IPS-18a (cell line): Measurements from ENCODE around the gene GSG1L.

Experiments used
- H3K27ac ChIP-seq: one replicate; pipeline ENCODE4 v1.5.1; 2013; ENCODE audit warnings: low read length
- H3K27me3 ChIP-seq: one replicate; pipeline ENCODE4 v1.6.1; 2013; ENCODE audit warnings: mild to moderate bottlenecking, low read length; ENCODE audit not compliant: control insufficient read depth, insufficient read depth
- H3K36me3 ChIP-seq: one replicate; pipeline ENCODE4 v1.6.1; 2013; ENCODE audit warnings: low read depth, low read length; ENCODE audit not compliant: control insufficient read depth
- H3K4me1 ChIP-seq: one replicate; pipeline ENCODE4 v1.6.1; 2013; ENCODE audit warnings: low read depth, low read length; ENCODE audit not compliant: control insufficient read depth
- H3K4me3 ChIP-seq: one replicate; pipeline ENCODE4 v1.5.1; 2013; ENCODE audit warnings: low read length
- H3K9ac ChIP-seq: one replicate; pipeline ENCODE4 v1.6.1; 2013; ENCODE audit warnings: mild to moderate bottlenecking, low read length, moderate library complexity
- H3K9me3 ChIP-seq: one replicate; pipeline ENCODE4 v1.6.1; 2013; ENCODE audit warnings: low read depth, low read length; ENCODE audit not compliant: control insufficient read depth

The GSG1L gene

DNA sequence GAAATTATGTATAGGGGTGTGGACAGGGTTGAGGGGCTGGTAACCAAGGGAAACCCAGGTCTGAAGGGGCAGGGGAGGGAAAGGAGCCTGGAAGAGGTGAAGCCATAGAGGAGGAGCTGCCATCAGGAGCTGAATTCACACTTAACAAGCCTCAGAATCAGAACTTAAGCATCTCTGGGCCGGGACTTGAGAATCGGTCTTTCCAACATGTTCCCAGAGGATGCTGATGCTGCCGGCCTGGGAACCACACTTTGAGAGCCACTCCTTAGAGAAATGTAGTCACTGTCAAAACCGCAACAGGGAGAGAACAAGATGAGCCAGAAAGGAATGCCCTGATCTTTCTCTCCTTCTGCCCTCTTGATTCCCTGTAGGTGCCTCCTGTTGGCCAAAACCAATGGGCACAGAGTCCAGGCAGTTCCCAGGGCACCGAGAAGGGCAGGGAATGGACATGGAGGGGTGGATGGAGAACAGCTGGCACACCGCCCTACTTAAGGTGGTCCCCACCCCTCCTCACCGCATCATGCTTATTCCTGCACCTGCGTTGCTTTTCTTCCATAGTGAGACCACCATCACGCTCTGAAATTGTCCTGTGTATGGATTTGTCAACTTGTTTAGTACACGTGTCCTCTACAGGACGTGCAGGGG is 88.5 kb downstream of the GSG1L start:
- Histone ChIP-seq H3K9me3 (no peaks in the 10 kb centered on the region), H3K9ac (no peak overlapping the region), H3K27me3 (no peaks in the 10 kb centered on the region), H3K4me3 (no peak overlapping the region), H3K4me1 (no peaks in the 10 kb centered on the region), H3K27ac (no peak overlapping the region), H3K36me3 (no peaks in the 10 kb centered on the region)

DNA sequence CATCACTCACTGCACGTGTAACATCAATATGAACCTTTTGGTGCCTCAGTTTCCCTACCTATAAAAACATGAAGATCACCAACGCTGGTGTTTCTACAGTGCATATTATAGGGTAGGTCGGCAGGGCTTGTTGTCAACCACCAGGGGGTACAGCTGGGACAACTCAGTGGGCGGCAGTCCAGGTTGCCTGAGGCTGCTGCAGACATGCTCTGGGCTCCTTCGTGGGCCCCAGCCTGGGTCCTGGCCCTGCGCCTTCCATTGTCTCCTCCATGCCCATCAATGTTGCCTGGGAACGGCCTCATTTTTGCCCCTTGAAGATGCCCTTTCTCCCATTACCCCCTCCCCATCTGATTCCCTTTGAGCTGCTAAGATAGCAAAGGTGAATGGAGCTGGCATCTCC is 89.8 kb downstream of the GSG1L start:
- Histone ChIP-seq H3K4me1 (no peaks in the 10 kb centered on the region), H3K27ac (no peak overlapping the region), H3K9ac (no peak overlapping the region), H3K36me3 (no peaks in the 10 kb centered on the region), H3K27me3 (no peaks in the 10 kb centered on the region), H3K4me3 (no peak overlapping the region), H3K9me3 (no peaks in the 10 kb centered on the region)

DNA sequence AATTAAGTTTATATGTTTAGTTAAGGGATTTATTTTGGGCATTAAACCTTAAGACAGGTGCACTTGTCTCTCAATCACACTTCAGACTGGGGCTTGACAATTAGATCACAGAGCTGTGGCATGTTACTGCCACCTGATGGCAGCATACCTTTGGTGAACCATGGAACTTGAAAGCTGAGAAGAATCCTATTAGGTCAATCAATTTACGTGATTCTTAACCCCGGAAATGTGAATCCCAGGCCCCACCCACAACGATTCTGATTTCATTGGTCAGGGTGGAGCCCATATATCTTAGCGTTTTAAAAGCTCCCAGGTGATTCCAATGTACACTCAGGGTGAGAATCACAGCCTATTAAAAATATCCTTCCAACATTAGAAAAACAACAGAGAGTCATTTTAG is 91.0 kb downstream of the GSG1L start:
- Histone ChIP-seq H3K27me3 (no peaks in the 10 kb centered on the region), H3K27ac (no peak overlapping the region), H3K4me1 (no peaks in the 10 kb centered on the region), H3K9ac (no peak overlapping the region), H3K36me3 (no peaks in the 10 kb centered on the region), H3K4me3 (no peak overlapping the region), H3K9me3 (no peaks in the 10 kb centered on the region)

GRCh38 chr16:27969574-27969973 is 93.9 kb downstream of the GSG1L start:
- H3K9ac ChIP-seq: no peak overlapping the region
- H3K9me3 ChIP-seq: no peaks in the 10 kb centered on the region
- H3K27me3 ChIP-seq: no peaks in the 10 kb centered on the region
- no peak overlapping the region for H3K4me3 ChIP-seq
- no peaks in the 10 kb centered on the region for H3K36me3 ChIP-seq
- H3K4me1 ChIP-seq: no peaks in the 10 kb centered on the region
- H3K27ac ChIP-seq: no peak overlapping the region

DNA sequence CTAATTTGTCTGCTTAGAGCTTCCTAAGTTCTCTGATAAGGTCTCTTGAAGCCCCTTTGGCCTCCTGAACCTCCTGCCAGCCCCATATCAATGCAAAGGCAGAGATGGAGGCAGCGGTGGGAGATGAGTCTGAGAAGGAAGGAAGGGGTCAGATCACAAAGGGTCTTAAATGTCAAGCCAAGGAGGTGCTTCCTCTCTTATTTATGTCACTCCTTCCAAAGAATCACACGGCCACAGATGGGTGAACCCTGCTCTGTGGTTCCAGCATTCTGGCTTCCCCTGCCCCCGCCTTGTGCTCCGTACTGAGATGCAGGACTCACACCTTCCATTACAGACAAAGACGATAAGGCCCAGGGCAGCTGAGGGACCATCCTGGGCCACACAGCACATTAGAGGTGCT is 96.3 kb downstream of the GSG1L start:
- H3K4me3 ChIP-seq: no peak overlapping the region
- no peaks in the 10 kb centered on the region for H3K4me1 ChIP-seq
- no peaks in the 10 kb centered on the region for H3K9me3 ChIP-seq
- H3K36me3 ChIP-seq: no peaks in the 10 kb centered on the region
- H3K27ac ChIP-seq: no peak overlapping the region
- no peaks in the 10 kb centered on the region for H3K27me3 ChIP-seq
- H3K9ac ChIP-seq: no peak overlapping the region

DNA sequence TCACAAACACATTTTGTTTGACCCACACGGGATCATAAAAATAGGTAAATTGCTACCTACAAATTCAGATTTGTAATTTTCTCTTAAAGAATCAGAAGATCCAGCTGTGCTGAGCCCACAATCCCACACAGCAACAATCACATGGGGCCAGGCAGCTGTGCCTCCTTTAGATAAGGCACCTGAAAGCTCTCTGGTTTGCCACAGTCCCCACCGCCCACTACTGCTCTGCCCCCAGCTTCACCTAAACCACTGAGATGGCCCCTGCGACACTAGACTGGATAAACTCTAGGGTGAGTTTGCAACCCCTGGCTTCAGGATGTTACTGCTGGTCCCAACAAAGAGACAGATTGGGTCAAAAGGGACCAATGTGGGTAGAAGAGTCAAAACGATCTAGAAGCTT is 96.8 kb downstream of the GSG1L start:
- Histone ChIP-seq H3K9ac (no peak overlapping the region), H3K27me3 (no peaks in the 10 kb centered on the region), H3K4me3 (no peak overlapping the region), H3K36me3 (no peaks in the 10 kb centered on the region), H3K9me3 (no peaks in the 10 kb centered on the region), H3K27ac (no peak overlapping the region), H3K4me1 (no peaks in the 10 kb centered on the region)

GRCh38 chr16:27965801-27966200 is 97.7 kb downstream of the GSG1L start:
- no peaks in the 10 kb centered on the region for H3K27me3 ChIP-seq
- H3K9me3 ChIP-seq: no peaks in the 10 kb centered on the region
- no peaks in the 10 kb centered on the region for H3K4me1 ChIP-seq
- no peak overlapping the region for H3K27ac ChIP-seq
- H3K36me3 ChIP-seq: no peaks in the 10 kb centered on the region
- H3K4me3 ChIP-seq: no peak overlapping the region
- no peak overlapping the region for H3K9ac ChIP-seq

- Histone ChIP-seq H3K27me3 (no peaks in the 10 kb centered on the region), H3K27ac (no peak overlapping the region), H3K9me3 (no peaks in the 10 kb centered on the region), H3K36me3 (no peaks in the 10 kb centered on the region), H3K4me1 (no peaks in the 10 kb centered on the region), H3K4me3 (no peak overlapping the region), H3K9ac (no peak overlapping the region)
Measured at GRCh38 chr16:27963471-27963965, 100.0 kb downstream of the GSG1L start.

DNA sequence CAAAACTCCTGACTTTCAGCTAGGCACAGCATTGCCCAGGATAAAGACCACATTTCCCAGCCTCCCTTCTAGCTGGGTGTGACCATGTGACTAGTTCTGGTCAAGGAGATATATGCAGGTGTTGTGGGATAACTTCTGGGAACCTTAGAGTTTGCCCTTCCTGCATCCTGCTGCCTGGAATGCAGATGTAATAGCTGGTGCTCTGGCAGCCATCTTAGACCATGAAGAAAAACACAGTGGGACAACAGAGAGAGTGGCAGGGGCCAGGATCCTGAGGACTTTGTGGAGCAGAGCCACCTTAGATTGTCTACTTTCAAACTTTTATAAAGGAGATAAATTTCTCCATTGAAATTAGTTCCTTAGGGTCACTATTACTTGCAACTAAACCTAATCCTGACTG is 101.3 kb downstream of the GSG1L start:
- Histone ChIP-seq H3K4me3 (no peak overlapping the region), H3K27me3 (no peaks in the 10 kb centered on the region), H3K9ac (no peak overlapping the region)

DNA sequence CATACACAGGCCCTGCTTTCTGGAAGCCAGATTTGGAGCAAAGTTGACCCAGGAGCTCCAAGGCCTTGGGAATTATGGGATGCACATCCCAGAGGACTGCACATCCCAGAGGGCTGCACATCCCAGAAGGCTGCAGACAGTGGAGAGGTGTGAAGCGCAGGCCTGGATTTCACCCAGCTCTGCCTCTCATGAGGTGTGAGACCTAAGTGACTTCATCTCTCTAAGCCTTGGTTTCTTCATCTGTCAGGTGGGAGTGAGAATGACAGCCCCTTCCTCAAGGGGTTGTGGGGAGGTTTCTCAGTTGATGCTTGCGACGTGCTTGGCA is 102.3 kb downstream of the GSG1L start:
- Histone ChIP-seq H3K27me3 (no peaks in the 10 kb centered on the region), H3K27ac (no peak overlapping the region), H3K4me3 (no peak overlapping the region), H3K9me3 (no peaks in the 10 kb centered on the region), H3K9ac (no peak overlapping the region), H3K36me3 (no peaks in the 10 kb centered on the region), H3K4me1 (no peaks in the 10 kb centered on the region)

More for the DNA sequence above, 101.3 kb downstream of the GSG1L start:
- Histone ChIP-seq H3K27ac (no peak overlapping the region), H3K9me3 (no peaks in the 10 kb centered on the region), H3K4me1 (no peaks in the 10 kb centered on the region), H3K36me3 (no peaks in the 10 kb centered on the region)

- Histone ChIP-seq H3K36me3 (no peaks in the 10 kb centered on the region), H3K9ac (no peak overlapping the region), H3K4me1 (no peaks in the 10 kb centered on the region), H3K27ac (no peak overlapping the region), H3K27me3 (no peaks in the 10 kb centered on the region), H3K4me3 (no peak overlapping the region), H3K9me3 (no peaks in the 10 kb centered on the region)
Measured at GRCh38 chr16:27960619-27961295, 102.8 kb downstream of the GSG1L start.

GRCh38 chr16:27959914-27960313 is 103.6 kb downstream of the GSG1L start:
- Histone ChIP-seq H3K4me3 (no peak overlapping the region), H3K27ac (no peak overlapping the region), H3K9ac (no peak overlapping the region), H3K9me3 (peaks cover 6% of the 10 kb centered on the region), H3K4me1 (no peaks in the 10 kb centered on the region), H3K27me3 (no peaks in the 10 kb centered on the region), H3K36me3 (no peaks in the 10 kb centered on the region)
